Activated CD4-positive, alpha-beta T cell treated with anti-CD3 and anti-CD28 coated beads for 4 hours (primary cell): ENCODE data around the gene SPON1.
A peak's percentile ranks its signal among the peaks of the same experiment; 100 is the strongest.

Experiments
- DNase-seq, 2 donors: peaks; one replicate each; pipeline ENCODE4 v3.0.0-alpha.2; 2020

SPON1 gene

DNA sequence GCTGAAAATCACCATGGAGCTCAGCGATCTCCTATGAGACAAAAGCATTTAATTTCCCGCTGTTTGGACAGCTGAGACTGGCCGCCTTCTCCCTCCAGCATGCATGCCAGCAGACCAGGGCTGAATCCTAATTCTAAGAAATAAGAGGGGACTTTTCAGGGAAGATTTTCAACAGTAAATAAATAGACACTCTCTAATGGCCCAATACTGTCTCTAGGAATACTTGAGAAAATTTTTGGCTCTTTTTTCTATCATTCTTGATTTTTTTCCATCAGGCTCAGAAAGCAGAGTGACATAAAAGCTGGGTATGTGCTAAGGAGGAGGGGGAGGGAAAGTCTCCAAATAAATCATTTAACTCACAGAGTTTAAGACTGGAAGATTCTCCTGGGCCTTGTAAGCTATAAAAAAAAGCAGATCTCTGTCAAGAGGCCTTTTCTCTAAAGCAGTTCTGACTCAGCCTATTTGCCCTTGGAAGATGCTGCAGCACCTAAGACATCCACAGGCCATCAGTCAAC lies 17.6 kb upstream of the SPON1 start:
- DNase-seq = no peak

DNA sequence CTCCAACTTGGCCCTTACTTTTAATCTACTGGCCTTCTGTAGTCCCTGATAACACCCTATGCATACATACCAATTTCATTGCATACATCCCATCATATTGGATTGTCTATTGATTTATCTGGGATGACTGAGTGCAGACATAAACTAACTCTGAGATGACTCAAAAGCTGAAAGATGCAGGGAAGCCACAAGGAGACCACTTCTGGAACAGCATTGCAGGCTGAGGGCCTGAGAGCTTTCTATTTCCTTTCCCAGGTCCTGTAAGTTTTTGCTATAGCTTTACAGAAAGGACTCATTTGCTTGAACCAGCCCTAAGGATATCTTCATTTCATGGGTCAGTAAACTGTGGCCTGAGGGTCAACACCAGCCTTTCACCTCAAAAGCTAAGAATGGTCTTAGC lies 15.1 kb upstream of the SPON1 start:
- no peak for DNase-seq

DNA sequence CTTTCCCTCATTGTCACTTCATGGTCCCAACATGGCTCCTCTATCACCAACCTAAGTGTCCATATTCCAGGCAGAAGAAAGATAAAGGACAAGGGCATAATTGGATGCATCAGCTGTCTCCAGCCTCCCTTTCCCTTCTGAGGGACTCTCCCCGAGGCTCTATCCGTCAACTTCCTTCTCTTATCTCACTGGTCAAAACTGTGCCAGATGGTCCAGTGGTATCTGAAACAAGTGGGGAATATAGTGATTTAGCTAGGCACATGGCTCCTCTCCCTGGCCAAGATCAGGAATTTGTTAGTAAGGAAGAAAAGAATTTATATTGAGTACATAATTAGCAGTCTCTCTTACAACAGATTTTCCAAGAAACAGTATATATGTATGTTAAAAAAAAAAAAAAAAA lies 12.6 kb upstream of the SPON1 start:
- DNase-seq = no peak

- no peak for DNase-seq
These were observed 10.3 kb upstream of the SPON1 start for GRCh38 chr11:13952221-13952620.

- DNase-seq = no peak
These were observed 9.9 kb upstream of the SPON1 start for GRCh38 chr11:13952668-13953067.

GRCh38 chr11:13954591-13954990 lies 7.9 kb upstream of the SPON1 start:
- DNase-seq = no peak

- DNase-seq = peak; percentile 62 to 69
These were observed 6.5 kb upstream of the SPON1 start for GRCh38 chr11:13955971-13956421.

GRCh38 chr11:13956988-13957387 lies 5.5 kb upstream of the SPON1 start:
- DNase-seq = no peak

GRCh38 chr11:13958641-13959400 lies 3.7 kb upstream of the SPON1 start:
- no peak for DNase-seq

DNA sequence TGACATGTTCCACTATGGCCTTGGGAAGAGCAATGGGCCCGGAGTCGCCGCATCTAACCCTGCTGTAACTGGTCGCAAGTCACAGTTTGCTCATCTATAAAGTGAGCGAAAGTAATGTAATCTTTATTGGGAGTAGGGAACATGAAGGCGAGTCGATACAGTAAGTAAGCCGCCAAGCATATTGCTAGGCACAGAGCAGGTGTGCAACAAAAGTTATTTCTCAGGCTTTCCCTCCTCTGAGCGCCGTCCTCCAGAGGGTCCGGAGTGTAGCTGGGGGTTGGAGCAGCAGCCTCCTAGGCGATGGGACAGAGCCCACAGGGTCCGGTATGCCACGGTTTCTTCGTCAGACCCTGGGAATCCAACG lies 343 bp upstream of the SPON1 start:
- no peak for DNase-seq

- peak; percentile 20 to 41 for DNase-seq
These were observed 836 bp downstream of the SPON1 start for GRCh38 chr11:13963169-13963948.

- DNase-seq = peak; percentile 7 to 11
These were observed 1.6 kb downstream of the SPON1 start for GRCh38 chr11:13963949-13964770.

DNA sequence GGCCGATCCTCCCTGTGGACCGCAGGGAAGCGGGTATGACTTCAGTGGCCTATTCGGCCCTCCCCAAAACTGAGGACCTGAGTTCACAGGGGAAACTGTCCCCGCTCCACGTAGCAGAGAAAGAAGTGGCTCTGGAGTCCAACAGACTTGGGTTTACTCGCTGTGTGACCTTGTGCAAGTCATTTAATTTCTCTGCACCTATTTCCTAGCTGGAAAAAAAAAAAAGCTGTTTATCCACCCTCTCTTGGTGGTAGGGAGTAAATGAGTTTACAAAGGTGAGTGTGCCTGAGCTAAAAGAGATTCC lies 2.2 kb downstream of the SPON1 start:
- no peak for DNase-seq

DNA sequence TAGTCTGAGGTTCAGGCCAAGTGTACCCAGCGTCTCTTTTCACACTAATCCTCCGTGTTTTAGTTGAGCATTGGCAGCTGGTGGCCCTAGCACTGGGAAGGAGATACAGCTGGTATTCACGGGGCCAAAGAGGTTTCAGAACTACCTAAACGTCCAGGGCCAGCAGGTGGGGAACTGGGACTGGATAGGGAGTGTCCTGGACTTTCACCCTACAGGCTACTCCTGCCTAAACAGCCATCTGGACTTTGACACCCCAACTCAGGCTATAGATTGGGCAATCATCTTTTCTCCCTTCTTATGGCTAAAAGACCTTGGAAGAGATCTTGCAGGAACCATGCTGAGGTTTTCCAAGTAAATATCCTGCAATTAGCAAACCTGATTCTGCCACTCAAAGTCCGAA lies 2.8 kb downstream of the SPON1 start:
- DNase-seq = no peak

DNA sequence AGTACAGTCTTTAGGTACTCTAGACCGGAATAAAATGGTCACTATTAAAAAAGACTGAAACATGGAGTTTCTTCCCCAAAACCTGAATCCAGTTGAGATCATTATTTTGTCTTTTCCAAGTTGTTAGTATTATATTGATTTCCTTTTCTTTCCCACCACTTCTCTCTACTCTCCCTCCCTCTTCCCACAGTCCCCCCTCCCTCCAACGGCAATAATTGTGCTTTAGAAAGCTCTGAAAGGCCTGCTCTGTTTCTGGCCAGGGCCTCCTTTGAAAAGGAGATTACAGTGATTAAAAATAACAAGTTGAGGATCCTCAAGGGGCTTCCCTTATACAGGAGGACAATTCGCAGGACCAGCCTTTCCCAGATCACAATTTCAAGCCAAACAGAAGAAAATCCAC lies 3.5 kb downstream of the SPON1 start:
- no peak for DNase-seq

- no peak for DNase-seq
These were observed 4.0 kb downstream of the SPON1 start for GRCh38 chr11:13966486-13966885.

- DNase-seq = no peak
These were observed 8.5 kb downstream of the SPON1 start for GRCh38 chr11:13970986-13971385.

DNA sequence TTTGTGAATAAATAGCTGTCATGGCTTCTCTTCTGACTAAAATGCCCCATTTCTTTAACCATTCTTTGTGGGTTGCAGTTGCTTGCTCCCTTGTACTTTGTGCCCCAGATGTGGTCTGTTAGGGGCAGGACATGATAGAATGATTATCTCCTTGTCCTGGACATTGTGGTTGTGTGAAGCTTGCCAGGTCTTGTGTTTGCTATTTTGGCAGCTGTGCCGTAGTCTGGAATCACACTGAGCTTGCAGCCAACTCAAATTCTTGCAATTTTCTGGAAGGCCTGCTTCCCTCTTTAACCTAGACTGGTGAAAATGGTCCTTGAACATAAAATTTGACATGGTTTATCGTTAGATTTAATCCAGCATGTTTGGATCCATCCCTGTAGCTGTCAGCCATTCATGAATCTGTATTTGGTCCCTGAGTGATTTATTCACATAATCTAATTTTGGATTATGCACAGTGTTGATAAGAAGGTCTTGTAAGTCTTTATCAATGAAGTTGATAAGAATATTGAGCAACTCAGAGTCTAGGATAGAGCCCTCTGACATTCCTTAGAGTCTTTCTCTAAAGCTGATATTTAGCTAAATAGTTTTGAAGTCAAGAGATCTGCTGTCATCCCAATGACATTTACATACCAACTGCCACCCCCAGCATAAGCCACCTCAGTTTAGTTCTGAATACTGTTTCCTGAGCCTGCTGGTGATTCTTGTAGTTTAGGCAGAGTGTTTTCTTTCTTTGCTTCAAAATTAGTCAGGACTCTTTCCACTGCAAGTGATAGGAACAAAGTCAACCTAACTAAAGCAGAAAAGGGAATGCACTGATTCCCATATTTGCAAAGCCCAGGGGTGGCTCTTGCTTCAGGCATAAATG lies 9.8 kb downstream of the SPON1 start:
- DNase-seq = no peak

DNA sequence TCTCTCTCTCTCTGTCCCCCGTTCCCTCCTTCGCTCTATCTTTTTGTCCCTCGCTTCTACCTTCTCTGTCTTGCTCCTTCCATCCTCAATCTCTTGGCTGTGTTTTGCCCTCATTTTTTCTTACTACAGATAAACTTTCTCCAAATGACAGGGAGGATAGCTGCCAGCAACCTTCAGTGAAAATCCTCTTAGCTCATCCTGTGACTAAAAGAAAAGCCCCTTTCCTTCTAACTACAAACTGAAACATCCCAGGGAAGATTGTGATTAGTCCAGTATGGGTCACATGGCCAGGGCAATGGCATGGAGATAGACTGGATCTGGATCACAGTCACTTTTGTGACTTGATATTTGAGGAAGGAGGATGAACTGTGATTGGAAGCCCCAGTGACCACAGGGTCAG lies 10.4 kb downstream of the SPON1 start:
- DNase-seq = no peak

GRCh38 chr11:13974631-13975030 lies 12.1 kb downstream of the SPON1 start:
- no peak for DNase-seq

DNA sequence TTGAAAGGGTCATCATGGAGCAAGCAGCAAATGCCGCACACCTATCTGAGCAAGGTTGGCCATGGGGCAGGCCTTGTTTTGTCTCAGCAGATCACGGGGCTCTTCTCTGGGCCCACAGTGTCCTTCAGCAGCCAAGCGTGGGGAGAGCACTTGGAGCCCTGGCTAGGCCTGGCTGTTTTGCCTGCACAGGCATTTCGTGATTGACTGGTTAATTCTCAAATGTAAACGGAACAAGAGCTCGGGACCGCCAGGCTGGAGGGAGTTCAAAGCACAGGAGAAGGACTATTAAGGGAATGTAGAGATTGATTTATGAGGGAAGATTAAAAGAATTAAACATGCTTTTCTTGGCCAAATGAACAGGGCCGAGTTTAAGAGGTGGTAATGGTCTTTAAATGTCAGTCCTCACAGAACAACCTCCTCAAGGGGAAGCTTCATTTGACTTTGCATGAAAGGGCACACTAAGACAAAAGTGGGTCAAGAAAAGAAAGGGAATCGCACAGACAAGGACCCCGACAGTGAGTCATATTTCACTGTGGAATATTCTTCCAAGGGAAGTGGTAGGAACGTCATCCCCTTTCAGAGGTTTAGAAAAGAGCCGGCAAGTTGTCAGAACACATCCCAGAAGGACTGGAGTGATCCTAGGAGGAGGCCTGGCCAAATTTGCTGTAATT lies 20.7 kb downstream of the SPON1 start:
- DNase-seq = no peak
